Sigmoid colon (tissue), 7 donors: ENCODE data around the gene SLC9A9. TPM values are rescaled to one million over a fixed set of nuclear protein-coding genes. Genes with fewer than 3 reads are reported as not detected.

Source experiments
- DNase-seq: peaks from one replicate; pipeline ENCODE4 v3.0.0-alpha.2; 2019
- H3K27ac ChIP-seq, 4 donors: fragments of 200-600 bp; sonication (generic); one replicate each; pipeline ENCODE4 v1.5.1; 2016 to 2019; ENCODE audit warnings: mild to moderate bottlenecking in 1 of 4
- H3K27me3 ChIP-seq, 3 donors: fragments of 200-600 bp; sonication (generic); one replicate each; pipeline ENCODE4 v1.5.1; 2019; ENCODE audit warnings: mild to moderate bottlenecking in 1 of 3
- H3K36me3 ChIP-seq, 4 donors: fragments of 200-600 bp; sonication (generic); one replicate each; pipeline ENCODE4 v1.5.1; 2016 to 2019
- H3K4me1 ChIP-seq, 4 donors: fragments of 200-600 bp; sonication (generic); one replicate each; pipeline ENCODE4 v1.5.1; 2017 to 2019
- H3K4me3 ChIP-seq, 4 donors: fragments of 200-600 bp; sonication (generic); one replicate each; pipeline ENCODE4 v1.5.1; 2017 to 2019; ENCODE audit warnings: mild to moderate bottlenecking in 2 of 4, moderate library complexity in 1 of 4
- H3K9me3 ChIP-seq, 4 donors: fragments of 200-600 bp in 3 of 4; sonication (generic) in 3 of 4; one replicate each; pipeline versions ENCODE4 v1.5.1 to v1.6.1; 2013 to 2019
- EP300 ChIP-seq, 4 donors: sonication (generic); formaldehyde crosslinking; IDR thresholded peaks; one replicate each; pipeline ENCODE4 v1.6.1; 2017; ENCODE audit warnings: antibody characterized with exemption in 4 of 4
- POLR2A ChIP-seq, 2 donors: fragments of 450-650 bp; IDR thresholded peaks; one replicate each; pipeline ENCODE4 v1.6.1; 2016; ENCODE audit warnings: antibody characterized with exemption in 2 of 2, mild to moderate bottlenecking in 2 of 2, moderate library complexity in 2 of 2
- POLR2AphosphoS5 ChIP-seq, 4 donors: sonication (generic); formaldehyde crosslinking; IDR thresholded peaks; one replicate each; pipeline ENCODE4 v1.6.1; 2017; ENCODE audit warnings: antibody characterized with exemption in 4 of 4
- WGBS, 2 donors: extraction: QIAGEN DNeasy Blood & Tissue Kit; methylation state at CpG; one replicate each; pipeline ENCODE4 v1.1.7; 2013; 5-methylcytosine and 5-hydroxymethylcytosine counted together
- intact Hi-C: fragments of 100-400 bp; cut with DNase I; formaldehyde crosslinking; loops from one replicate; pipeline ENCODE4 v1.15.1; 2023
- polyA plus RNA-seq, 3 donors: library from polyadenylated mRNA; stranded (reverse); fragments of 200-250 nt; gene quantifications; one replicate each; pipeline ENCODE4 v1.2.3, GENCODE V29; 2013
- total RNA-seq, 4 donors: library from RNA; depleted of rRNA; stranded (reverse); fragments of >200 nt; gene quantifications; one replicate each; pipeline ENCODE4 v1.1.0, GENCODE V29; 2016
- TF ChIP-seq, protein P1 (sequence below), 4 experiments: fragments of 450-650 bp in 3 of 4; fragments of 200-600 bp in 1 of 4; IDR thresholded peaks; one replicate each; pipeline ENCODE4 v1.5.1; 2016 to 2019; ENCODE audit warnings: antibody characterized with exemption in 4 of 4, mild to moderate bottlenecking in 3 of 4, moderate library complexity in 2 of 4
- donor health status: healthy with polysubstance abuse.
- donor health status: Bipolar disorder and iron deficiency.
- donor health status: healthy.

The SLC9A9 gene
- total and polyA plus RNA-seq, 7 donors: 2.4 to 29.9 (median 18.9) TPM

DNA sequence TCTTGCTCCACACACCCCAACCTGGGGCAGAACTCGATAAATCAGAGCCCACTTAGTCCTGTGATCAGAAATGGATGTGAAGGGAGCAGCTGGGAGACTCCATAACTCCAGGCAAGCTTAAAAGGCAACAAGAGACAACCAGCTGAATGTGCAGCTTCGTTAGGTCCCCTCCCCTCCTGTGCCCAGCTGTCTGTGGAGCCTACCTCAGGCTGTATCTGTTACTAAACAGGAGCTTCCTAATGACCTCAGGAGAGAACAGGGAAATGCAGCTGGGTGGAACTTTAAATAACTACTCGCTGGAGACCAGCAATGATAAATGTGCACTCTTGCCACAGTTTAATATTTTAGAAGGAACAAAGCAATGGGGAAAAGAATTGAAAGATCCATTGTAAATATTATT, 25.9 kb downstream of the SLC9A9 start:
- Histone ChIP-seq H3K27me3 (no peaks in the 10 kb centered on the region), H3K4me1 (peaks cover 0 to 41% (median 33%) of the 10 kb centered on the region in 4 donors), H3K4me3 (no peak overlapping the region), H3K27ac (peak overlapping the region; percentile 39 to 69 (median 48)), H3K36me3 (no peaks in the 10 kb centered on the region), H3K9me3 (no peaks in the 10 kb centered on the region)
- intact Hi-C loops: no loop called here
- peak; percentile 68 for DNase-seq
- peak in 2 of 4 donors; percentile 31 to 36 for TF ChIP-seq POLR2AphosphoS5 (IDR thresholded peaks at IDR 0.05)
- no peak for TF ChIP-seq POLR2A (IDR thresholded peaks at IDR 0.05)
- WGBS, 2 donors: 45 to 56% methylated on average over 3 of the region's 3 CpGs

DNA sequence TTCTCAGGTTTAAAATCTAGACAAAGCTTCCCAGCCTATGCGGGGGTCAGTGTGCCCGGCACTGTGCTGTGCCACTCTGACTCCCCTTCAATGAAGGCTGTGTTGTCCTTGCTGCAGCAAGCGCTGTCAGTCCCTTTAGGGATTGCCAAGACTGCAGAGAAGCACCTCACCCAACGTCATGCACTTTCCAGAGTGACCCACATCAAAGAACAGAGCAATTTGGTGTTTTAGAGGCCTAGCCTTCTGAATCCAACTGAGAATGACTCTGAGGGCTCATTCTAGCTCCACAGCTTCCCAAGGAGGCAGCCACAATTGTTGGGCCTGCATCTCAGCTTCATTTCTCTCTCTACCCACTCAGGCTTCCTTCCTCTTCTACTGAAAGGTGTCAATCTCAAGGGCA, 26.4 kb downstream of the SLC9A9 start:
- no peak for TF ChIP-seq POLR2AphosphoS5 (IDR thresholded peaks at IDR 0.05)
- no peak for TF ChIP-seq EP300 (IDR thresholded peaks at IDR 0.05)
- TF ChIP-seq POLR2A (IDR thresholded peaks at IDR 0.05): no peak
- TF ChIP-seq, protein P1, sequence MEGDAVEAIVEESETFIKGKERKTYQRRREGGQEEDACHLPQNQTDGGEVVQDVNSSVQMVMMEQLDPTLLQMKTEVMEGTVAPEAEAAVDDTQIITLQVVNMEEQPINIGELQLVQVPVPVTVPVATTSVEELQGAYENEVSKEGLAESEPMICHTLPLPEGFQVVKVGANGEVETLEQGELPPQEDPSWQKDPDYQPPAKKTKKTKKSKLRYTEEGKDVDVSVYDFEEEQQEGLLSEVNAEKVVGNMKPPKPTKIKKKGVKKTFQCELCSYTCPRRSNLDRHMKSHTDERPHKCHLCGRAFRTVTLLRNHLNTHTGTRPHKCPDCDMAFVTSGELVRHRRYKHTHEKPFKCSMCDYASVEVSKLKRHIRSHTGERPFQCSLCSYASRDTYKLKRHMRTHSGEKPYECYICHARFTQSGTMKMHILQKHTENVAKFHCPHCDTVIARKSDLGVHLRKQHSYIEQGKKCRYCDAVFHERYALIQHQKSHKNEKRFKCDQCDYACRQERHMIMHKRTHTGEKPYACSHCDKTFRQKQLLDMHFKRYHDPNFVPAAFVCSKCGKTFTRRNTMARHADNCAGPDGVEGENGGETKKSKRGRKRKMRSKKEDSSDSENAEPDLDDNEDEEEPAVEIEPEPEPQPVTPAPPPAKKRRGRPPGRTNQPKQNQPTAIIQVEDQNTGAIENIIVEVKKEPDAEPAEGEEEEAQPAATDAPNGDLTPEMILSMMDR (IDR thresholded peaks at IDR 0.05): no peak
- intact Hi-C loops: no loop called here
- Histone ChIP-seq H3K27ac (peak overlapping the region in 3 of 4 donors; percentile 45 to 69 (median 51)), H3K4me3 (no peak overlapping the region), H3K27me3 (no peaks in the 10 kb centered on the region), H3K4me1 (peaks cover 0 to 36% (median 32%) of the 10 kb centered on the region in 4 donors), H3K9me3 (no peaks in the 10 kb centered on the region), H3K36me3 (no peaks in the 10 kb centered on the region)
- 56 to 62% methylated on average over 4 of the region's 4 CpGs for WGBS, 2 donors
- DNase-seq: no peak

DNA sequence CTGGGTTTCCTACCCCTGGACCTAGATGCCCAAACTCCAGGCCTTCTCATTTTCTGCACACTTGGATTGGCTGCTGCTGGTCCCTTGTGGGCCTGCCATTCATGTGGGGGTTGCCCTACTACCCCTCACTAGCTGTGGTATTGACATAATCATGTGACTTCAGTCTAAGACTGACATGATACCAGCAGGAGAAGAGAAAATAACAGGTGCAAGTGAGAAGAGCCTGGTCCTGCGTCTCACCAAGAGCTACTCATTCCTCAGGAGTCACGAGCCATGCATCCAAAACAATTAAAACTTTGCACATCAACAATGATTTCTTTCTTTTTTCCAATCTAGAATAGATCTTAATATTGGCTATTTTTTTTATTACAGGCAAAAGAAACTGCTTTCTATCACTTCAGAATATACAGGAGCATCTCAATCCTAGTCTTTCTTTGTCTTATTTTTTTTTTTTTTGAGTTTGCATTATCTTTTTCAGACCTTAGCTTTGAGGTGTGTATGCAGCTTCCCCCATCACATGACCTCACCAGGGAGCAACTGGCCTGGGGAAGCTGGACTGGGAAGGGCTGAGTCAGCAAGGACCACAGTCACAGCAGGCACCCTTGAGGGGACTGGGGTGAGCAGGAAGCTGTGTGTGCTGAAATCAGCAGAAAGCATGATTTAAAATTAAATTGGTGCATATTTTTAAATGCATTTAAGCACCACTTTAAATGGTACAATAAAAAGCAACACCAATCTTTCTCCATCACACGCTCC, 27.6 kb downstream of the SLC9A9 start:
- TF ChIP-seq POLR2A (IDR thresholded peaks at IDR 0.05) (no peak), POLR2AphosphoS5 (IDR thresholded peaks at IDR 0.05) (no peak), EP300 (IDR thresholded peaks at IDR 0.05) (no peak)
- TF ChIP-seq, protein P1 (IDR thresholded peaks at IDR 0.05): no peak
- H3K36me3 ChIP-seq: no peaks in the 10 kb centered on the region
- intact Hi-C loops: no loop called here

DNA sequence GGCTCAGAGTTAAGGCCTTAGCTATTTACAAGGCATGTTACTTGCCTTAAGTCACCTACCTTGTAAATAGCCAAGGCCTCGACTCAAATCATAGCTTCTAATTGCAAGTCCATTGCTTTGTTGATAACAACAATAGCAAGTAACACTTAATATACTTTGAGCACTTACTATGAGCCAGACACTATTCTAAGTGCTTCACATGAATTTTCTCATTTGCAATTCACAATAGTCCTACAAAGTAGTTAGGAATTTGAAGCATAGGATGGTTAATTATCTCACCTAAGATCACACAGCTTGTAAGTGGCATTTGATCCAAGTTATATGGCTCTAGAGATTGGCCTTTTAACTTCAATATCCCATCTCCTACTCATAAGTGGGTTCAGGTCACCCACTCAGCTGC, 28.4 kb downstream of the SLC9A9 start:
- no peak for DNase-seq
- no peak overlapping the region for H3K4me3 ChIP-seq
- no peak overlapping the region for H3K27ac ChIP-seq
- no peaks in the 10 kb centered on the region for H3K9me3 ChIP-seq
- intact Hi-C loops: no loop called here
- peaks cover 0 to 28% (median 21%) of the 10 kb centered on the region in 4 donors for H3K4me1 ChIP-seq
- H3K36me3 ChIP-seq: no peaks in the 10 kb centered on the region
- no peaks in the 10 kb centered on the region for H3K27me3 ChIP-seq
- 15 to 63% methylated on average over 1 of the region's 1 CpG for WGBS, 2 donors
- TF ChIP-seq, protein P1 (IDR thresholded peaks at IDR 0.05): no peak
- TF ChIP-seq POLR2AphosphoS5 (IDR thresholded peaks at IDR 0.05) (no peak), EP300 (IDR thresholded peaks at IDR 0.05) (no peak), POLR2A (IDR thresholded peaks at IDR 0.05) (no peak)

More for the DNA sequence above, 27.6 kb downstream of the SLC9A9 start:
- no peak for DNase-seq
- no peak overlapping the region for H3K4me3 ChIP-seq
- no peaks in the 10 kb centered on the region for H3K27me3 ChIP-seq
- WGBS, 2 donors: 64 to 79% methylated on average over 3 of the region's 3 CpGs
- H3K27ac ChIP-seq: no peak overlapping the region
- H3K4me1 ChIP-seq: peaks cover 0 to 30% (median 27%) of the 10 kb centered on the region in 4 donors
- no peaks in the 10 kb centered on the region for H3K9me3 ChIP-seq

DNA sequence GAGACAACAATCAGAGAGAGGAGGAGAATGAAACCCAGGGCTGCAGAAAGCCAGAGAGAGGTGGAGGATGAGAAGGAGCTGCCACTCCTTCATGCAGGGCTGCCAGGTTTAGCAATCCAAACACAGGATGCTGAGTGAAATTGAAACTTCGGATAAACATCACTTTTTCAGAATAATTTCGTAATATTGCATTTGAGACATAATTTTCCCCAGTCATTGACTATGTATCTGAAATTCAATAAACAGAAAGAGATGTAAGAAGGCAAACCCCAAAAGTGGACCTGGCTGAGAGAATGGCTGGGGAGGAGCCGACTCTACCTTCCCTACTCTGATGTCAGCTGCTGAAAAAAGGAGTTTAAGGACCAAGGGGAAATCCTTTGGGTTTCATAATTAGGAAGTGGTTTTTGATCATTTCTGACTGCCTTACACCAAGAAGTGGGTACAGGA, 33.8 kb downstream of the SLC9A9 start:
- peak overlapping the region in 1 of 4 donors; percentile 73 for H3K27ac ChIP-seq
- intact Hi-C loops: no loop called here

More for the DNA sequence above, 33.8 kb downstream of the SLC9A9 start:
- TF ChIP-seq, protein P1 (IDR thresholded peaks at IDR 0.05): no peak
- TF ChIP-seq POLR2AphosphoS5 (IDR thresholded peaks at IDR 0.05) (no peak), EP300 (IDR thresholded peaks at IDR 0.05) (no peak), POLR2A (IDR thresholded peaks at IDR 0.05) (no peak)
- peaks cover 0 to 19% (median 16%) of the 10 kb centered on the region in 4 donors for H3K4me1 ChIP-seq
- DNase-seq: no peak
- H3K9me3 ChIP-seq: no peaks in the 10 kb centered on the region
- WGBS, 2 donors: 51 to 74% methylated on average over 3 of the region's 3 CpGs
- no peak overlapping the region for H3K4me3 ChIP-seq
- no peaks in the 10 kb centered on the region for H3K36me3 ChIP-seq
- H3K27me3 ChIP-seq: no peaks in the 10 kb centered on the region
